Measurements from ENCODE around the gene ACOT11.

- TF ChIP-seq, protein P1, sequence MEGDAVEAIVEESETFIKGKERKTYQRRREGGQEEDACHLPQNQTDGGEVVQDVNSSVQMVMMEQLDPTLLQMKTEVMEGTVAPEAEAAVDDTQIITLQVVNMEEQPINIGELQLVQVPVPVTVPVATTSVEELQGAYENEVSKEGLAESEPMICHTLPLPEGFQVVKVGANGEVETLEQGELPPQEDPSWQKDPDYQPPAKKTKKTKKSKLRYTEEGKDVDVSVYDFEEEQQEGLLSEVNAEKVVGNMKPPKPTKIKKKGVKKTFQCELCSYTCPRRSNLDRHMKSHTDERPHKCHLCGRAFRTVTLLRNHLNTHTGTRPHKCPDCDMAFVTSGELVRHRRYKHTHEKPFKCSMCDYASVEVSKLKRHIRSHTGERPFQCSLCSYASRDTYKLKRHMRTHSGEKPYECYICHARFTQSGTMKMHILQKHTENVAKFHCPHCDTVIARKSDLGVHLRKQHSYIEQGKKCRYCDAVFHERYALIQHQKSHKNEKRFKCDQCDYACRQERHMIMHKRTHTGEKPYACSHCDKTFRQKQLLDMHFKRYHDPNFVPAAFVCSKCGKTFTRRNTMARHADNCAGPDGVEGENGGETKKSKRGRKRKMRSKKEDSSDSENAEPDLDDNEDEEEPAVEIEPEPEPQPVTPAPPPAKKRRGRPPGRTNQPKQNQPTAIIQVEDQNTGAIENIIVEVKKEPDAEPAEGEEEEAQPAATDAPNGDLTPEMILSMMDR (IDR thresholded peaks at IDR 0.05; ENCODE audit: borderline replicate concordance, extremely low read depth, low read length, poor library complexity, severe bottlenecking): no peak
- no peak for TF ChIP-seq EZH2 (IDR thresholded peaks at IDR 0.05; ENCODE audit: borderline replicate concordance, low read depth, low read length, severe bottlenecking)
Observed at GRCh38 chr1:54548389-54549044, 489 bp downstream of the ACOT11 start.
